Upper lobe of right lung (tissue), 1 donor: ENCODE results near the gene NME4. TPM values are rescaled to one million over a fixed set of nuclear protein-coding genes. Genes with fewer than 3 reads are reported as not detected.
"Not testable (repeated sequence)": the region's sequence is repeated elsewhere in the genome, so short reads cannot be mapped to it uniquely, and the experiment has no call there.

ENCODE experiments used
- ATAC-seq: fragments of 200-7000 bp; cut with Tn5 transposase; one replicate; pipeline ENCODE4 v1.9.1; 2020; ENCODE audit warnings: mild to moderate bottlenecking, moderate library complexity
- DNase-seq: peaks from one replicate; pipeline ENCODE4 v3.0.0-alpha.2; 2020
- H3K27ac ChIP-seq: fragments of 200-600 bp; one replicate; pipeline ENCODE4 v1.8.0; 2022
- H3K27me3 ChIP-seq: fragments of 200-600 bp; one replicate; pipeline ENCODE4 v1.8.0; 2022; ENCODE audit warnings: mild to moderate bottlenecking
- H3K36me3 ChIP-seq: fragments of 200-600 bp; one replicate; pipeline ENCODE4 v1.8.0; 2022
- H3K4me1 ChIP-seq: fragments of 200-600 bp; one replicate; pipeline ENCODE4 v1.8.0; 2022
- H3K4me3 ChIP-seq: fragments of 200-600 bp; one replicate; pipeline ENCODE4 v1.8.0; 2022; ENCODE audit warnings: mild to moderate bottlenecking
- H3K9me3 ChIP-seq: fragments of 200-600 bp; one replicate; pipeline ENCODE4 v1.8.0; 2022
- CTCF ChIP-seq: fragments of 200-600 bp; IDR thresholded peaks from one replicate; pipeline ENCODE4 v1.8.0; 2022; ENCODE audit warnings: antibody characterized with exemption
- intact Hi-C: fragments of 100-400 bp; cut with DNase I; formaldehyde crosslinking; loops from one replicate; pipeline ENCODE4 v1.11.0; 2022
- total RNA-seq: library from RNA; stranded (reverse); fragmentation: NEBNext Ultra II Directional; extraction: Animal tissue kit (Norgen Biotek cat#: 25700); gene quantifications from one replicate; pipeline ENCODE4 v1.2.1, GENCODE V29; 2021
- donor health status: DM: no; HTN: yes; CAD: no; lungs with severe emphysema.

The NME4 gene
- total RNA-seq, 1 donor from 2014 or later: 45.6 TPM

DNA sequence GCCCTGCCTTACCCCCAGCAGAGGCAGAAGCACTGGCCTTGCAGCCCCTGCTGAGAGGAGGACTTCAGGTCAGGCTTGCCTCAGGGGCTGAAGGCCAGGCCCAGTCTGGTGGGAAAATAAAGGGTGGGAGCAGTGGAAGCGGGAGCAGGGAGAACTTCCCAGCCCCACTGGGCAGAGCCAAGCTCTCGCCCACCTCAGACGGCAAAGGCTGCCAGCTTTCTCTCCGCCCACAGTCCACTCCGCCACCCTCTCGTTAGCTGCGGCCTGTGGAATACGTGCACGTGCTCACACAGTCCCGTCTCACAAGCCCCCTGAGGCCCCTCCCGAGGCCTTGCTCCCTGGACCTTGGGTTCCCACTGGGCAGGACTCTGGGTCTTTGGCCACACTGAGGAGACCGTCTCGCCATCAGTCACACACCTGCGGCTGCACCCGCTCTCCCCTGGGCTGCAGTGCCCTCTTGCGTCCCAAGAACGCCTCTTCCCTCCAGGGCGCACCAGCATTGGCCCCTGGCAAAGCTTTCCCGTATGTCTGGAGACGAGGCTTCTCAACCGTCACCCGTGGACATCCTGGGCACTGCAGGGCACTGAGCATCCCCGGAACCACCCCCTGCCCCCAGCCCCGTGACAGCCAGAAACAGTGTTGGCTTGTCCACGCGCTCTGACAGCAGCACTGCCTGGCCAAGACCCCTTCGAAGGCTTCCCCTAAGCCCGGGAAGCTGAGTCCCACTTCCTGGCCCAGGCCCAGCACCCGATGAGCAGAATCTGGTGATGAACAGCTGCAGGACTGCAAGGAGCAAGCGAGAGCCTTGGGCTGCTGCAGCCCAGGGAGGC is 34.9 kb upstream of the NME4 start:
- peaks cover 7% of the 10 kb centered on the region for H3K36me3 ChIP-seq
- intact Hi-C loops: no loop called here
- DNase-seq: peak; percentile 89

GRCh38 chr16:362702-362999 is 34.3 kb upstream of the NME4 start:
- peaks cover 12% of the 10 kb centered on the region for H3K36me3 ChIP-seq
- DNase-seq, H3K27me3 ChIP-seq, H3K4me3 ChIP-seq, H3K9me3 ChIP-seq, H3K27ac ChIP-seq, intact Hi-C loops, H3K4me1 ChIP-seq, ATAC-seq: not testable (repeated sequence)

More for the DNA sequence above, 34.9 kb upstream of the NME4 start:
- Histone ChIP-seq H3K27ac (no peak overlapping the region), H3K4me3 (no peak overlapping the region), H3K27me3 (peaks cover 5% of the 10 kb centered on the region), H3K4me1 (no peaks in the 10 kb centered on the region), H3K9me3 (no peaks in the 10 kb centered on the region)
- peak; percentile 83 for TF ChIP-seq CTCF
- ATAC-seq: peak; percentile 91

DNA sequence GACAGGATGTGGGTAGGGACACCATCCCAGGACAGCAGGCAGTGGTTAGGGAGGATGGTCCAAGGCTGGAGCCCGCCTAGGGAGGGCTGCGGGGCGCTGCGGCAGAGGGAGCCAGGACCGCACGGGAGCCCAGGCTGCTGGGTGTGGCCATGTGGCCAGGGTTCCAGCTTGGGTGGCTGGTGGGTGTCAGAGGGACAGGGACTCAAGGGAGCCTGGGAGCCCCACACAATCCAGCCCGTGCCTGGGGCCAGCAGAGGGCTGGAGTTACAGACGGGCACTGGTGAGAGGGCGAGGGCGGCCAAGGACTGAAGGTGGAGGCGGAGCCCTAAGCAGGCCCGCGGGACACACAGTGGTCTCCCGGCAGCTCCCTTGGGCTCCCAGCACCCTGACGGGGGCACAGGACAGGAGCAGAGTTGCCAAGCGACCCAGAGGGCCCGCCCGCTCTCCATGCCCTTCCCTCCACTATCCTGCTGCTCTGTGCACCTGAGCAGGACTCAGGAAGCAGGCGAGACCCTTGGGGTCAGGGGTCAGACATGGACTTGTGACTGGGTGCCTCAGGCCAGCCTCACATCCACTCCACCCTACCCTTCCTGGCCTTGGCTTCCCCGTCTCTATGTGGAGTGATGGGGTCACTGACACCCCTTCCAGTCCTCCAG is 33.8 kb upstream of the NME4 start:
- DNase-seq: no peak
- Histone ChIP-seq H3K27ac (no peak overlapping the region), H3K36me3 (peaks cover 18% of the 10 kb centered on the region), H3K4me1 (no peaks in the 10 kb centered on the region), H3K27me3 (peaks cover 5% of the 10 kb centered on the region), H3K9me3 (no peaks in the 10 kb centered on the region), H3K4me3 (no peak overlapping the region)
- intact Hi-C loops: no loop called here
- TF ChIP-seq CTCF: no peak
- no peak for ATAC-seq

- DNase-seq (no peak), ATAC-seq (no peak)
- no peak overlapping the region for H3K4me3 ChIP-seq
- intact Hi-C loops: no loop called here
- no peak for TF ChIP-seq CTCF
- no peaks in the 10 kb centered on the region for H3K4me1 ChIP-seq
- H3K27ac ChIP-seq: no peak overlapping the region
- H3K36me3 ChIP-seq: peaks cover 22% of the 10 kb centered on the region
- no peaks in the 10 kb centered on the region for H3K9me3 ChIP-seq
- peaks cover 5% of the 10 kb centered on the region for H3K27me3 ChIP-seq
Measured at GRCh38 chr16:363766-364490, 33.1 kb upstream of the NME4 start.

GRCh38 chr16:364595-365491 is 32.2 kb upstream of the NME4 start:
- no peak overlapping the region for H3K27ac ChIP-seq
- peaks cover 22% of the 10 kb centered on the region for H3K36me3 ChIP-seq
- H3K27me3 ChIP-seq: peaks cover 5% of the 10 kb centered on the region
- ATAC-seq (no peak), DNase-seq (no peak)
- intact Hi-C loops: no loop called here
- H3K4me1 ChIP-seq: peaks cover 8% of the 10 kb centered on the region
- no peak for TF ChIP-seq CTCF
- H3K4me3 ChIP-seq: no peak overlapping the region
- no peaks in the 10 kb centered on the region for H3K9me3 ChIP-seq
